Pancreas (tissue), 10 donors: ENCODE data around the gene ZNF385C. TPM values are rescaled to one million over a fixed set of nuclear protein-coding genes. Genes with fewer than 3 reads are reported as not detected.

ENCODE experiments used
- ATAC-seq, 4 donors: fragments of 200-7000 bp; cut with Tn5 transposase; one replicate each; pipeline versions ENCODE4 v1.8.0 to v1.9.1; 2020; ENCODE audit warnings: mild to moderate bottlenecking in 4 of 4, moderate library complexity in 4 of 4
- DNase-seq, 6 donors: peaks; one replicate each; pipeline ENCODE4 v3.0.0-alpha.2; 2020
- FAIRE-seq: peaks from 2 replicates; lab custom pipeline; 2012; peaks lifted over from hg19 to GRCh38; lab: Jason Lieb, UNC
- H3K27ac ChIP-seq, 4 donors: fragments of 200-600 bp; sonication (generic); 1 replicate in 3 of 4; 2 replicates in 1 of 4; pipeline versions ENCODE4 v1.5.0 to v1.8.0; 2020
- H3K27me3 ChIP-seq, 4 donors: fragments of 200-600 bp; one replicate each; pipeline ENCODE4 v1.8.0; 2021
- H3K36me3 ChIP-seq, 3 donors: fragments of 200-600 bp; sonication (generic) in 1 of 3; one replicate each; pipeline versions ENCODE4 v1.5.0 to v1.8.0; 2020 to 2021
- H3K4me1 ChIP-seq, 3 donors: fragments of 200-600 bp; one replicate each; pipeline ENCODE4 v1.8.0; 2021
- H3K4me3 ChIP-seq, 4 donors: fragments of 200-600 bp; sonication (generic) in 2 of 4; one replicate each; pipeline versions ENCODE4 v1.5.0 to v1.8.0; 2020 to 2021
- H3K9me3 ChIP-seq, 4 donors: fragments of 200-600 bp; one replicate each; pipeline ENCODE4 v1.8.0; 2021
- CTCF ChIP-seq, 4 donors: fragments of 200-600 bp; sonication (generic) in 3 of 4; IDR thresholded peaks; one replicate each; pipeline versions ENCODE4 v1.5.0 to v1.8.0; 2021; ENCODE audit warnings: antibody characterized with exemption in 4 of 4
- WGBS, 2 donors: extraction: QIAGEN DNeasy Blood & Tissue Kit; methylation state at CpG; one replicate each; pipeline ENCODE4 v1.1.7; 2013; 5-methylcytosine and 5-hydroxymethylcytosine counted together
- intact Hi-C, 3 donors: fragments of 100-400 bp; cut with DNase I; formaldehyde crosslinking; loops; one replicate each; pipeline versions ENCODE4 v1.11.1 to v1.14.2; 2022
- polyA plus RNA-seq, 2 donors: library from polyadenylated mRNA; stranded (reverse); fragments of 200-250 nt; gene quantifications; one replicate each; pipeline ENCODE4 v1.2.3, GENCODE V29; 2013
- total RNA-seq, 6 donors: library from RNA; stranded (reverse); fragmentation: NEBNext Ultra II Directional in 4 of 6; extraction: Animal tissue kit (Norgen Biotek cat#: 25700) in 4 of 6; gene quantifications; one replicate each; pipeline versions ENCODE4 v1.2.1 to v1.2.4, GENCODE V29; 2021 to 2023
- donor health status: healthy with polysubstance abuse.
- donor health status: DM: no; HTN: no; CAD: no; lungs with moderate emphysema.
- donor health status: DM: no; HTN: no; CAD: no.
- donor health status: control.
- donor health status: control.
- donor health status: Bipolar disorder and iron deficiency.
- donor health status: DM: yes; HTN: yes; CAD: no.
- donor health status: DM: no; HTN: no; CAD: no.
- donor health status: DM: no; HTN: no; CAD: no.
- donor health status: DM: yes; HTN: yes; CAD: no.

Gene ZNF385C
- total and polyA plus RNA-seq, 8 donors: 0.67 to 2.6 (median 1.6) TPM

- FAIRE-seq (no peak), DNase-seq (no peak), ATAC-seq (no peak)
- WGBS, 2 donors: 66 to 67% methylated on average over 6 of the region's 6 CpGs
- intact Hi-C loops: no loop called here
- Histone ChIP-seq H3K27me3 (no peaks in the 10 kb centered on the region), H3K4me1 (no peaks in the 10 kb centered on the region), H3K27ac (no peak overlapping the region), H3K9me3 (no peaks in the 10 kb centered on the region), H3K36me3 (no peaks in the 10 kb centered on the region), H3K4me3 (no peak overlapping the region)
- TF ChIP-seq CTCF (IDR thresholded peaks at IDR 0.05): no peak
Observed at GRCh38 chr17:42031584-42031983, 66.7 kb downstream of the ZNF385C start.

- Histone ChIP-seq H3K27me3 (no peaks in the 10 kb centered on the region), H3K9me3 (no peaks in the 10 kb centered on the region), H3K36me3 (peaks cover 0 to under 1% (median 0%) of the 10 kb centered on the region in 3 donors), H3K27ac (no peak overlapping the region), H3K4me3 (no peak overlapping the region), H3K4me1 (peaks cover 0 to 12% (median 0%) of the 10 kb centered on the region in 3 donors)
- intact Hi-C loops: loop anchor here in 2 of 3 donors (10.0 kb wide), 2 partner anchors 76 to 86 kb away; partner anchors contain the start of gene DHX58 (in 1 of the 2)
- FAIRE-seq (no peak), ATAC-seq (no peak), DNase-seq (no peak)
- WGBS, 2 donors: 74 to 77% methylated on average over 7 of the region's 7 CpGs
- no peak for TF ChIP-seq CTCF (IDR thresholded peaks at IDR 0.05)
Observed at GRCh38 chr17:42028791-42029127, 69.5 kb downstream of the ZNF385C start.

- H3K27me3 ChIP-seq: no peaks in the 10 kb centered on the region
- peaks cover 0 to 7% (median 3%) of the 10 kb centered on the region in 3 donors for H3K36me3 ChIP-seq
- H3K27ac ChIP-seq: no peak overlapping the region
- no peak overlapping the region for H3K4me3 ChIP-seq
- no peaks in the 10 kb centered on the region for H3K9me3 ChIP-seq
- TF ChIP-seq CTCF (IDR thresholded peaks at IDR 0.05): no peak
- FAIRE-seq: no peak
- peak in 2 of 4 donors; percentile 11 to 14 for ATAC-seq
- DNase-seq: no peak
- 62 to 69% methylated on average over 16 to 19 of the region's 19 CpGs for WGBS, 2 donors
- intact Hi-C loops: loop anchor here in 2 of 3 donors (10.0 kb wide), 2 partner anchors 77 to 87 kb away; partner anchors contain the start of gene DHX58 (in 1 of the 2)
- peaks cover 0 to 12% (median 0%) of the 10 kb centered on the region in 3 donors for H3K4me1 ChIP-seq
Observed at GRCh38 chr17:42027961-42028790, 70.1 kb downstream of the ZNF385C start.

GRCh38 chr17:42027590-42027889 lies 70.7 kb downstream of the ZNF385C start:
- FAIRE-seq: no peak
- 86 to 90% methylated on average over 5 of the region's 5 CpGs for WGBS, 2 donors

More at GRCh38 chr17:42027590-42027889, 70.7 kb downstream of the ZNF385C start:
- DNase-seq (no peak), ATAC-seq (no peak)
- TF ChIP-seq CTCF (IDR thresholded peaks at IDR 0.05): no peak
- Histone ChIP-seq H3K36me3 (peaks cover 0 to 9% (median 9%) of the 10 kb centered on the region in 3 donors), H3K27ac (no peak overlapping the region), H3K4me3 (no peak overlapping the region), H3K27me3 (no peaks in the 10 kb centered on the region), H3K9me3 (no peaks in the 10 kb centered on the region), H3K4me1 (peaks cover 0 to 12% (median 0%) of the 10 kb centered on the region in 3 donors)
- intact Hi-C loops: loop anchor here in 2 of 3 donors (10.0 kb wide), 2 partner anchors 77 to 87 kb away; partner anchors contain the start of gene DHX58 (in 1 of the 2)
